ENCODE data around the gene ZNF619. TPM values are rescaled to one million over a fixed set of nuclear protein-coding genes. Genes with fewer than 3 reads are reported as not detected.

ZNF619 gene
- total and polyA plus RNA-seq, 9 of the 15 experiments (the other 6 are each of a cell fraction or from before 2014, with no cell fraction given): 1.3 to 9.1 (median 6.3) TPM

- 0 out of 2 replicates have a peak, but pooled peaks have one; percentile 62 for TF ChIP-seq ZNF232 (CRISPR knock-in tag; IDR thresholded peaks at IDR 0.05)
- TF ChIP-seq ZSCAN29 (IDR thresholded peaks at IDR 0.05): no peak
- TF ChIP-seq PTRF (tag; IDR thresholded peaks at IDR 0.05): no peak
- no peak for TF ChIP-seq GATAD2B (IDR thresholded peaks at IDR 0.05; ENCODE audit: borderline replicate concordance)
- no peak for TF ChIP-seq ZNF707 (CRISPR knock-in tag; conservative IDR thresholded peaks at IDR 0.05)
- TF ChIP-seq ERF (CRISPR knock-in tag; IDR thresholded peaks at IDR 0.05): peak; percentile 81
- TF ChIP-seq MED1 (CRISPR knock-in tag; IDR thresholded peaks at IDR 0.05; ENCODE audit: borderline replicate concordance): no peak
- TF ChIP-seq MAFF (IDR thresholded peaks at IDR 0.05; ENCODE audit: low read length): no peak
- TF ChIP-seq PRPF4 (IDR thresholded peaks at IDR 0.05; ENCODE audit: insufficient read depth, low read depth, low read length, poor library complexity, severe bottlenecking): peak; percentile 71
- TF ChIP-seq RFX1 (IDR thresholded peaks at IDR 0.05): no peak
- TF ChIP-seq HOMEZ (CRISPR knock-in tag; IDR thresholded peaks at IDR 0.05): no peak
- no peak for TF ChIP-seq SRSF7 (optimal IDR thresholded peaks at IDR 0.05; ENCODE audit: low read depth, low read length)
- TF ChIP-seq, protein P1, sequence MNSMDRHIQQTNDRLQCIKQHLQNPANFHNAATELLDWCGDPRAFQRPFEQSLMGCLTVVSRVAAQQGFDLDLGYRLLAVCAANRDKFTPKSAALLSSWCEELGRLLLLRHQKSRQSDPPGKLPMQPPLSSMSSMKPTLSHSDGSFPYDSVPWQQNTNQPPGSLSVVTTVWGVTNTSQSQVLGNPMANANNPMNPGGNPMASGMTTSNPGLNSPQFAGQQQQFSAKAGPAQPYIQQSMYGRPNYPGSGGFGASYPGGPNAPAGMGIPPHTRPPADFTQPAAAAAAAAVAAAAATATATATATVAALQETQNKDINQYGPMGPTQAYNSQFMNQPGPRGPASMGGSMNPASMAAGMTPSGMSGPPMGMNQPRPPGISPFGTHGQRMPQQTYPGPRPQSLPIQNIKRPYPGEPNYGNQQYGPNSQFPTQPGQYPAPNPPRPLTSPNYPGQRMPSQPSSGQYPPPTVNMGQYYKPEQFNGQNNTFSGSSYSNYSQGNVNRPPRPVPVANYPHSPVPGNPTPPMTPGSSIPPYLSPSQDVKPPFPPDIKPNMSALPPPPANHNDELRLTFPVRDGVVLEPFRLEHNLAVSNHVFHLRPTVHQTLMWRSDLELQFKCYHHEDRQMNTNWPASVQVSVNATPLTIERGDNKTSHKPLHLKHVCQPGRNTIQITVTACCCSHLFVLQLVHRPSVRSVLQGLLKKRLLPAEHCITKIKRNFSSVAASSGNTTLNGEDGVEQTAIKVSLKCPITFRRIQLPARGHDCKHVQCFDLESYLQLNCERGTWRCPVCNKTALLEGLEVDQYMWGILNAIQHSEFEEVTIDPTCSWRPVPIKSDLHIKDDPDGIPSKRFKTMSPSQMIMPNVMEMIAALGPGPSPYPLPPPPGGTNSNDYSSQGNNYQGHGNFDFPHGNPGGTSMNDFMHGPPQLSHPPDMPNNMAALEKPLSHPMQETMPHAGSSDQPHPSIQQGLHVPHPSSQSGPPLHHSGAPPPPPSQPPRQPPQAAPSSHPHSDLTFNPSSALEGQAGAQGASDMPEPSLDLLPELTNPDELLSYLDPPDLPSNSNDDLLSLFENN (IDR thresholded peaks at IDR 0.05; ENCODE audit: low read depth in 2 of 2, low read length in 2 of 2): peak in 1 of 2 experiments; percentile 78; a peak in 2 of 4 replicates
- no peak; the same call in 1 of the 2 replicates for TF ChIP-seq ZNF12 (CRISPR knock-in tag; IDR thresholded peaks at IDR 0.05)
- TF ChIP-seq MXI1 (IDR thresholded peaks at IDR 0.05; ENCODE audit: low read depth, low read length): peak; percentile 78
- TF ChIP-seq, protein P2, sequence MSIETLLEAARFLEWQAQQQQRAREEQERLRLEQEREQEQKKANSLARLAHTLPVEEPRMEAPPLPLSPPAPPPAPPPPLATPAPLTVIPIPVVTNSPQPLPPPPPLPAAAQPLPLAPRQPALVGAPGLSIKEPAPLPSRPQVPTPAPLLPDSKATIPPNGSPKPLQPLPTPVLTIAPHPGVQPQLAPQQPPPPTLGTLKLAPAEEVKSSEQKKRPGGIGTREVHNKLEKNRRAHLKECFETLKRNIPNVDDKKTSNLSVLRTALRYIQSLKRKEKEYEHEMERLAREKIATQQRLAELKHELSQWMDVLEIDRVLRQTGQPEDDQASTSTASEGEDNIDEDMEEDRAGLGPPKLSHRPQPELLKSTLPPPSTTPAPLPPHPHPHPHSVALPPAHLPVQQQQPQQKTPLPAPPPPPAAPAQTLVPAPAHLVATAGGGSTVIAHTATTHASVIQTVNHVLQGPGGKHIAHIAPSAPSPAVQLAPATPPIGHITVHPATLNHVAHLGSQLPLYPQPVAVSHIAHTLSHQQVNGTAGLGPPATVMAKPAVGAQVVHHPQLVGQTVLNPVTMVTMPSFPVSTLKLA (conservative IDR thresholded peaks at IDR 0.05): peak; percentile 67 to 88
- TF ChIP-seq ZKSCAN1 (IDR thresholded peaks at IDR 0.05; ENCODE audit: low read depth, low read length): no peak
- TF ChIP-seq PHB2 (IDR thresholded peaks at IDR 0.05; ENCODE audit: low read depth): no peak
- peak; percentile 92 for TF ChIP-seq MYC (IDR thresholded peaks at IDR 0.05; ENCODE audit: low read depth, low read length)
- peak; percentile 78; the same call in 1 of the 2 replicates for TF ChIP-seq MYC (CRISPR knock-in tag; IDR thresholded peaks at IDR 0.05; ENCODE audit: borderline replicate concordance, low read depth)
- peak; percentile 50; the same call in 1 of the 2 replicates for TF ChIP-seq JUN (IDR thresholded peaks at IDR 0.05; ENCODE audit: borderline replicate concordance, low read depth, low read length)
- TF ChIP-seq JUN (CRISPR knock-in tag; IDR thresholded peaks at IDR 0.05; ENCODE audit: borderline replicate concordance): no peak
Observed at GRCh38 chr3:40524568-40525285, 47.8 kb downstream of the ZNF619 start, which contains the start of gene ZNF621 (continued).

Measured in K562 (cell line).